AG10803 (cell line): Measurements from ENCODE around the gene LRP1-AS.

Experiments used
- DNase-seq: peaks from one replicate; pipeline ENCODE4 v3.0.0; 2010; ENCODE audit warnings: low read depth
- H3K4me3 ChIP-seq: 2 replicates; pipeline ENCODE4 v1.5.1; 2011; ENCODE audit warnings: mild to moderate bottlenecking, low read length, control low read depth
- CTCF ChIP-seq: conservative IDR thresholded peaks from 2 replicates; pipeline ENCODE4 v1.5.1; 2011; ENCODE audit warnings: mild to moderate bottlenecking, low read length, control low read depth, inconsistent platforms

The LRP1-AS gene

GRCh38 chr12:57168058-57168457, 20.6 kb upstream of the LRP1-AS start:
- no peak for TF ChIP-seq CTCF
- no peak overlapping the region for H3K4me3 ChIP-seq
- DNase-seq: no peak

GRCh38 chr12:57166971-57167371, 19.6 kb upstream of the LRP1-AS start:
- no peak for TF ChIP-seq CTCF
- DNase-seq: peak; percentile 59
- H3K4me3 ChIP-seq: no peak overlapping the region

- no peak for TF ChIP-seq CTCF
- no peak overlapping the region for H3K4me3 ChIP-seq
- DNase-seq: peak; percentile 45
These were observed 18.3 kb upstream of the LRP1-AS start for GRCh38 chr12:57165741-57166140.

GRCh38 chr12:57164966-57165625, 17.7 kb upstream of the LRP1-AS start:
- no peak overlapping the region for H3K4me3 ChIP-seq
- TF ChIP-seq CTCF: no peak
- peak; percentile 41 for DNase-seq

GRCh38 chr12:57164454-57164853, 17.0 kb upstream of the LRP1-AS start:
- no peak overlapping the region for H3K4me3 ChIP-seq
- no peak for TF ChIP-seq CTCF
- no peak for DNase-seq

GRCh38 chr12:57162553-57163125, 15.2 kb upstream of the LRP1-AS start:
- TF ChIP-seq CTCF: no peak
- no peak overlapping the region for H3K4me3 ChIP-seq
- no peak for DNase-seq

- H3K4me3 ChIP-seq: no peak overlapping the region
- no peak for TF ChIP-seq CTCF
- DNase-seq: peak; percentile 45
These were observed 14.1 kb upstream of the LRP1-AS start for GRCh38 chr12:57161491-57161890.
